Adrenal gland (tissue), 5 donors: ENCODE results near the gene SALL3.

Source experiments
- CTCF ChIP-seq, 6 experiments: fragments of 450-650 bp in 4 of 6; fragments of 200-600 bp in 2 of 6; sonication (generic) in 1 of 6; IDR thresholded peaks; 1 replicate in 5 of 6; 2 replicates in 1 of 6; pipeline versions ENCODE4 v1.5.1 to v1.8.0; 2016 to 2021; ENCODE audit warnings: antibody characterized with exemption in 6 of 6, mild to moderate bottlenecking in 2 of 6, moderate library complexity in 1 of 6
- POLR2A ChIP-seq, 2 donors: fragments of 450-650 bp; IDR thresholded peaks; one replicate each; pipeline ENCODE4 v1.6.1; 2017; ENCODE audit warnings: antibody characterized with exemption in 2 of 2, mild to moderate bottlenecking in 2 of 2, moderate library complexity in 1 of 2
- donor health status: DM: no; HTN: no; CAD: no.

GRCh38 chr18:79013869-79014268 is 34.3 kb downstream of the SALL3 start:
- TF ChIP-seq CTCF (IDR thresholded peaks at IDR 0.05) (no peak), POLR2A (IDR thresholded peaks at IDR 0.05) (no peak)
